CD4-positive, alpha-beta T cell treated with Interleukin-12 subunit alpha and Interleukin-12 subunit beta, for 1 hour (primary cell): ENCODE data around the gene PIK3R6.
"Not testable (repeated sequence)": the region's sequence is repeated elsewhere in the genome, so short reads cannot be mapped to it uniquely, and the experiment has no call there.

ENCODE experiments used
- DNase-seq: peaks from one replicate; pipeline ENCODE4 v3.0.0-alpha.2; 2020

PIK3R6 gene

DNA sequence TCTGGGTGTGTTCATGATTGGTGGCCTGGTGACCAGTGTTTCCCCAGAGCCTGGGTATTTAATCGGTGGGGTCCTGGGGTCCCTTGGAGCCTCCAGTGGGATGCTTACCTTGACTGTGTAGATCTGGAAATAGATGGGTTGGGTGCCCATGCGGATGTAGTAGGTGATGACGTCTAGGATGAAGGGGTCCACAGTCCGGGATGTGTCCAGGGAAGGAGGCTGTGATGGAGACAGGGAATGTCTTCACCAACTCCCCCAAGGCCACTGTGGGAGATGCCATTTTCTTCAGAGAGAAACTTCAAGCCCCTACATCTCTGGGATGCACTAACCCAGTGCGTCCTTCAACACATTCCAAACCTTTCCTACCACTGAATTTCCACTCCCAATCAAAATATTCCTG, 44.2 kb downstream of the PIK3R6 start:
- DNase-seq = no peak

DNA sequence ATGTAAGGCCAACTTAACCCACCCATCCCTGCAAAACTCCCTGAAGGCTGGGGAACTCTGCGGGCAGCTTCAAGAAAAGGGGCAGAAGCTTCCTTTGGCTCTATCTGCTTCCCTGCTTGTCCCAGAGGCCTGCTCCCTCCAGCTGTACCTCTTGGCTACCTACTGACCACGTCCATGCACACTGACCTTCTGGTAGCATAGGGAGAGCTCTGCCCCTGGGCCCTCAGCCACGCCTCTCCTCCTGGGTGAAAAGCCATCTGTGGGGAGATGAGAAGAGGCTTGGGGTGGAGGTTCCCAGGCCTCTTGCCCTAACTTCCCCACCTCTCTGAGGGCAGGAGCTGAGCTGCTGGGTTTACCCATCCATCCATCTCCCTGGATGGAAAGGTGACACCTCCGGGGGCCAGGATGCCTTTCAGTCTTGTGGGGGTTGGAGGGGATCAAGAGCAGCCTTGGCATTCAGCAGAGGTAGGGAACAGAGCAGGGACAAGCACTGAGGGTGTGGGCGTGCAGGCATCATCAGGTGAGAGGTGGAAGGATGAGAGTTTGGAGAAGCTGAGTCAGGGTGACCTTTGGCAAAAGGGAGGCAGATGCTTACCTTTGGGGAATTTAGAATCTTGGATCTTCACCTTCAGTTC, 45.0 kb downstream of the PIK3R6 start:
- no peak for DNase-seq

DNA sequence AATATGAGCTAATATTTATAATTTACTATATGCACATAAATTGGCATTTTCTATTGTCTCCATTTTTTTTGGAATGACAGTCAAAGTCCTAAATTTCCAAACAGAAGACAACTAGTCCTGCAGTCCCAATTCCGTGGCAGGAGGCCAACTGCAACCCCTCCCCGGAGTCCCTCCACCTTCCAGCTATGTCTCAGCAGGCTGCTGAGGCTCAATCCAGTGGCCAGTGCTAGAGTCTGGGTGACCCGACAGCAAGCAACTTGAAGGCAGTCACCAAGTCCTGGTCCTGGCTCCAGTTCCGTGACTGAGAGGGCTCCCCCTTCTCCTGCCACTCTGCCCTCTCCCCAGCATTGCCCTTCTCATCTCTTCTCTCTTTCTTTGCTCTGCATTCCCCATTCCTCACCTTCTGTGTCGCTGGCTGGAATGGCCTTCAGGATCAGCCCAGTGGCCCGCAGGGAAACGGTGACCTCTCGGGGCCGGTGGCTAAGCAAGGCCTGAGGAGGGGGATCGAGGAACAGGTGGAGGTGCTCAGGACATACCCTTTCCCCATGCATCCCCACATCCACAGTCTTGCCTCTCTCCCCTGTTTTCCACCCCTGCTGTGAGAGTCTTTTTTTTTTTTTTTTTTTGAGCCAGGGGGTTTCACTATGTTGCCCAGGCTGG, 45.9 kb downstream of the PIK3R6 start:
- DNase-seq = no peak

DNA sequence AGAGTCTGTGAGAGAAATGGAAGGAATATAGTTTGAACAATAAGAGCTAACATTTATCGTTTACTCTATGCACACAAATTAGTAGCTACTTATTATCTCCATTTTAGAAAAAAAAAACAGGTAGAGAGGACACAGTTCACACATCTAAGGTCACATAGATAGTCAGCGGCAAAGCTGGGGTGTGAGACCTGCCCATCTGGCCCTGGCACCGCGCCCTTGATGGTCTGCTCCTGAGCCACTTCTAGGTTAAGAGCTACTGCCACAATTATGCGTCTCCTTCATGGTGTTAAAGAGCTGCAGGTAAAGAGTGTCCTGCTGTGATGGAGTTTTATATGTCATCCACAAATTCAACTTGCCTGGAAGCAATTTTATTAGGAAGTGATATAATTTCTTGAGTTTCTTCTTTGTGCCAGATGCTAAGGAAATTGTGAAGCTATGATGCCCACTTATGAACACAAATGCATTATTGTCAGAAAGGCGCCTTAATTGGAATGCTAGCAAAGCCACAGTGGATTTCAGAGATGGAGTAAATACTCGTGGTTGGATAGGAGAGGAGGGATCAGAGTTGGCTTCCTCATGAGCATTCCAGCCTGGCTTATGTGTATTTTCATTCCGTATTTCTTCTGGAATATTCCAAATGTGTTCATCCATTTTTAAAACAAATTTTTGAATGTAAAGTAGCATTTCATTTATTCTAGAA, 47.0 kb downstream of the PIK3R6 start:
- no peak for DNase-seq

DNA sequence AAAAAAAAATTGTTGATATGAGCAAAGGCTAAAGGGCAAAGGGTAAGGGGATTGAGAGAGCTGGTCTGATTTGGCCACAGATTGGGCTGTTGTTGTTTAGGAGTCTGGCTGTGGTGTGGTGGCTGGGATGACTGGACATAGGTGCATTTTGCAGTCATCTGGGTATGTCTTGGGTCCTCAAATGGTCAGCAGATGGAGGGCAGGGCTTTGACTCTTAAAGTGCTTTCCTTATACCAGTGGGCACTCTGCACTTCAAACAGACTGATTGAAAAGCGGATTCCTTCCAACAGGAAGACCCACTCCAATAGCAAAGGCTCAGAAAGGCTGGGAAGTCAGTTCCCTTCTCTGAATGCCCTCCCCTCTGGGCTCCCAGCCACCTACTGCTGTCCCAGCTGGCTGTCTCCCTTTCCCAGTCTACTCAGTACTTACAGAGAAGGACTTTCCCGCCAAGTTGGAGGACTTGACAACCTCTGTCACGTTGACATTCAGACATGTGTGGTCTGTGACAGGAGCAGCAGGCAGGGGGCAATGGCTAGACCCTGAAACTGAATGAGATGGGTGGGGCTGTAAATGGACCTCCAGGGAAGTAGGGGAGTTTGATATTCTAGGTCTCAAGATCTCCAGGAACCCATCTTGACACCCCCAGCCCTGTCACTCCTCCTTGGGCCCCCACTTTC, 48.7 kb downstream of the PIK3R6 start:
- no peak for DNase-seq

DNA sequence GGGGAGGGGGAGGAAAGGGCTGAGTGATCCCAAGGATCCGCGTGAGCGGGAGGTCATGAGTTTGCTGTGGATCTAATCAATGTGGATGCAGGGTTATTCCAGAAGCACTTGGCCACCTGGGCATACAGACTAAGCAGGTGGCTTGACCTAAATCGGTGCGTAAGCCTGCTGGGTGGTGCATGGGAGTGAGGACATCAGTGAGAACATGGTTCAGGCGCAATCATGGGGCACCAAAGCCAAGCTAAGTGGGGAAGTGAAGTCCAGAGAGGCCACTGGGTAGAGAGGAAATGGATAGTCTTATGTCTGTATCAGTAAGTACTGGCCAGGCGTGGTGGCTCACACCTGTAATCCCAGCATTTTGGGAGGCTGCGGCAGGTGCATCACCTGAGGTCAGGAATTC, 49.4 kb downstream of the PIK3R6 start:
- no peak for DNase-seq

DNA sequence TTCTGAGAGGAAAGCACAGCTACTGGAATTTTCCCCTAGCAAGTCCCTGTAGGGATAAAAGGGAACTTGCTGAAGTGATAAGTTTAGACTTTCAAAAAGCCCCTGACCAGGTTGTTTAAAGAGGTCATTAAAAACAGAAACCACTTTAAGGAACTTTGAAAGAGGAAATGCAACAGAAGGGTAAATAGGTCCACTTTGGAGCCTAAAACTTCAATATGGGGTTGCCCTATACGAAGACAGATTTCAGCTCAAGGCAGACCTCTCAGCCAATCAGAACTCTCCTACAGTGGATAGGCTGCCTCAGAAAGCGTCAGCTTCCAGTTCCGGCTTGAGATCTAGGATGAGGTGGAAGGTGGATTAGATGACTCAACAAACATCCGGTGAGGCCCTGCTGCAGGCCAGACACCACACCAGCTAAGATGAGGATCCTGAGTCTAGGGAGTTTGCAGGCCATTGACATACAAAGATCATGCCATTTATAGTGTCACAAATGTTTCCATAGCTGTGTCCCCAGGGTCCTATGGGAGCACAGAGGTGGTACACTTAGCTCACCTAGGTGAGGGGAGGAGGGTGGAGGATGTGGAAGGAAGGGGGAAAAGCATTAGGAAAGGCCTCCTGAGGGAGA, 60.4 kb downstream of the PIK3R6 start:
- peak; percentile 33 for DNase-seq

DNA sequence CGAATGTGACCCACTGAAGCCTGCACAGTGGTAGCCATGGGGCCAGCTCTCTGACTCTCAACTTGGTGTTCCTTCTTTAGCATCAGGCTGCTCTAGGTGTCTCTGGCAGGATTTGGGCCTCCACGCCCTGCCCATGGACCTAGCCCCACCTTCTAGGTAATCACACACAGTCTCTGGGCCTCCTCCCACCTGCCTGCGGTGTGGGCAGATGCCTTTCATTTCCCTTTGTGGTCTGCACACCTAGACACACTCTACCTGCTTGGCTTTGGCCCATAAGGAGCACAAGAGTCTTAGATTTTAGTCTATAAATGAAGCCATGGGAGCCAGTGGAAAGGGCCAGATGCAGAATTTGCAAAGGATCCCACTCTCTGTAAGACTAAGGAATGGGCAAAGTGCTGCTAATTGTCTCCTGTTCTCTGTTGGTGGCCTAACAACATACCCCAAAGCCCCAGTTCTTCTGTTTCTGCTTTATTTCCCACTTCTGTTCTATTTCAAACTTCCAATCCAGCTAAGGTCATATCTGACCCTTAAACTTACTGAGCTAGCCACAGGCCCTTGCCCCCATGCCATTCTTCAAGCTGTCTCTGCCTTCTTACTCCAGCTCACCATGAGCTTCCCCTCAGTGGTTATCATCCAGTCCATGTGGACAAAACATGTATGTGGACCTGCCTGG, 61.1 kb downstream of the PIK3R6 start:
- DNase-seq = no peak

DNA sequence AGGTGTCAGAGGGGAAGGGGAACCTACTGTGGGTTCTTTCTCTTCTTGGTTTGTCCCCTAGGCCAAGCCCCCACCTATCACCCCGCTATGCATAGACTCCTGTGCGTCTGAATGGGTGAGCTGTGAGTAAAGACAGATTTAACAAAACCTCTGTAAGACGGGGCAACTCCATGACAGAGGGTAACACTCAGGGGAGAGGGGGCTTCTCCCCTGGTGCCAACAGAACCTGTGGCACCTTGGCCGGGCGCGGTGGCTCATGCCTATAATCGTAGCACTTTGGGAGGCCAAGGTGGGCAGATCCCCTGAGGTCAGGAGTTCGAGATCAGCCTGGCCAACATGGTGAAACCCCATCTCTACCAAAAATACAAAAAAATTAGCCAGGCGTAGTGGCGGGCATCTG, 62.1 kb downstream of the PIK3R6 start:
- DNase-seq = not testable (repeated sequence)

DNA sequence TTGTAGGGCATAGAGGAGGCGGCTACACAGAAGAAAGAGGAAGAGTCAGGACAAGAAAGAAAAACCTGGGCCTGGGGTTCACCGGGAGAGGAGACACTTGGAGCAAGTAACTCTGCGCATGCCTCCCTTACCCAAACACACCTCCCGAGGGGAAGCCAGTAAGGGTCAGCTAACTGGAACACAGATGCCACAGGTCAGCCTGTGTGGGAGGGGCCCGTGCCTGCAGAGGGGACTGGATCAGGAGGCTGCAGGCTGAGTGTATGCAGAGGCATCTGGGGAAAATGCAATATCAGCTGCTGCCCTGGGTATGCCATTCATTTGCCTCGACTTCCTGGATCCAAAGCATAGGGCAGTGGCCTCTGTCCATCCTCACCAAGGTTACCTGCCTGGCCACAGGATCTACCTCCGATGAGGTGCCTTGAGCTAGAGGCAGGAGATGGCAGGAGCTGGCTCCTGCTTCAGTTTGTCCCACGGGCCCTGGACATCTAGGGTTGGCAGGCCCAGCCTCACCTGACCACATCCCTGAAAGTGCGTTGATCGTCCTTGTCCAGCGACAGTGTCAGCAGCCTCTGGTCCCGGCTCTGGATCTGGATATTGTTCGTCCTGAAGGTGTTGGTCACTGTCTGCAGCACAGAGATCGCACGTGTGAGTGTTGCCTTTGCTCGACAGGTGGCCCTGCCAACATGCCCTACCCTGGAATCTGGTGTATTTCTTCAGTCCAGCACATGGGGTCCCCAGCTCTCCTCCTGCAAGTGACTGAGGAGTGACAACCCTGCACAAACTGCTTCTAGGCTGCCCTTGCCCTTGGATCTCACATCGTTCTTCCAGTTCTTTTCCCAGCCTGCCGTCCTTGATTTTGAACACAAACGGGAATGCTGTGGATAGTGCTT, 63.7 kb downstream of the PIK3R6 start:
- no peak for DNase-seq

DNA sequence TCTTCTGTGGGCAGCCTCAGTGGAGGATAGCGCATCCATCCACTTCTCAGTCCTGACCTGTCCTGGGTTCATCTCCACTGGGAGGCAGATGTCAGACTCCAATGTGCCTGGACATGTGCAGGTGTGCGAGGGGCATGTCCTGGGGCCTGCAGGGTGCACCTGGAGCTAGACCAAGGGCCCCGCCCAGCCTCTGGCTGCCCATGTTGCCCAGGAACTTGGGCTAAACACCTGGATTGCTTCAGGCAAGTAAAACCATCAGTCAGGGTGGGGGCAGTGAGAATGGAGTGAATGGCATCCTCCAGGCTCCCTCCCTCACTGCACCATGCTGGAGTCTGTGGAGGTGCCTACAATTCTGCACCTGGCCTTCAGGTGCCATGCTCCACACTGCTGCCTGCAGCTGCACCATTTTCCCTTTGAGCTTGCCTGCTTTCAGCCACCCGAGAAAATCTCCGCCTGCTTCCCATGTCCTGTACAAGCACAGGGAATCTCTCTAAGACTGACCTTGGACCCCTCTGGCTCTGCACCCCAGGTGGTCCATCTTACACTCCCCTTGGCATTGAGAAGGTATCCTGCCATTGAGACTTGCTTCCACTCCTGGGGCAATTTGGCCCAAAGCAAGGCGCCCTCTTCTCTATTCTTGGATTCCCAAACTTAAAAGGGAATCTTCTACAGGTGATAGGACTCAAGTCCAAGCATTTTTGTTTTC, 66.2 kb downstream of the PIK3R6 start:
- DNase-seq = no peak

DNA sequence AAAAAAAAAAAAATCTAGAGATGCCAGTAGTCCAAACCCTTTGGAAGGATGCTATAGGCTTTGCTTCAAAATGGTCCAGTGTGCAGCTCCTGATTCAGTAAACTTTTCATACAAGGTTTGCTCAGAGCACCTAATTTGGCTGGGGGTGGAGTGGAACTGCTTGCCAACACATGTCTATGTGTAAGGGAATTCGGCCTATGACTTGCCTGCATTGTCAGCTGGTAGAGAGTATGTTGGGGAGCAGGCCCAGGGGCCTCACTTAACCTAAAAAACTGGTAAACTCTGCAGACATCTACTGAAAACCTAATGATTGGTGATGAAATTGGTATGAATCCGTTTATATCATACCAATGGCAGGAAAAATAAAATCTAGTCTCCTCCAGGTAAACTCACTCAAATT, 66.8 kb downstream of the PIK3R6 start:
- DNase-seq = no peak

DNA sequence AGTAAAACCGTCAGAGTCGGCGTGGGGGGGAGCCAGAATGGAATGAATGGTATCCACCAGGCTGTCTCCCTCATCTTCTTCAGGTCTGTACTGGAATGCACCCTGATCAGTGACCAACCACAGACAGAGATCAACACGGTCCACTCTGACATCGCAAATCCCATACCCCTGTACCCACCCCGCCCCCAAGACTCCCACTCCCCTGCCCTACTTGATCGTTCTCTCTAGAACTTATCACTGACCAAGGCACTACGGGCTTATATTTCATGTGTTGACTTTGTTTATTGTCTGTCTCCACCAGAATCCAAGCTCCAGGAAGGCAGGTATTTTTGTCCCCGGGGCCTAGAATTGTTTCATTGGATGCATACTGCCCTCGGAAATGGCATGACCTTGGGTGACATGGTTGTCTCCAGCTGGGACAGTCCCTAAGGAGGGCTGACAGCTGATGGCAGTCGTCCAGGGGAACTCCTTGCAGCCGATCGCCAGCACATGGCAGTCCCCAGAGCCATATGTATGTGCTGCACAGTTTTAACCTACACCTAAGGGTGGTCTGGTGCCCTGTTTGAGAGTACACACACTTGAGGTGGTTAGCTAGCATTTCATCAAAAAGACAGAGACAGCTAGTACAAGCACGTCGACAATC, 67.8 kb downstream of the PIK3R6 start:
- DNase-seq = no peak

DNA sequence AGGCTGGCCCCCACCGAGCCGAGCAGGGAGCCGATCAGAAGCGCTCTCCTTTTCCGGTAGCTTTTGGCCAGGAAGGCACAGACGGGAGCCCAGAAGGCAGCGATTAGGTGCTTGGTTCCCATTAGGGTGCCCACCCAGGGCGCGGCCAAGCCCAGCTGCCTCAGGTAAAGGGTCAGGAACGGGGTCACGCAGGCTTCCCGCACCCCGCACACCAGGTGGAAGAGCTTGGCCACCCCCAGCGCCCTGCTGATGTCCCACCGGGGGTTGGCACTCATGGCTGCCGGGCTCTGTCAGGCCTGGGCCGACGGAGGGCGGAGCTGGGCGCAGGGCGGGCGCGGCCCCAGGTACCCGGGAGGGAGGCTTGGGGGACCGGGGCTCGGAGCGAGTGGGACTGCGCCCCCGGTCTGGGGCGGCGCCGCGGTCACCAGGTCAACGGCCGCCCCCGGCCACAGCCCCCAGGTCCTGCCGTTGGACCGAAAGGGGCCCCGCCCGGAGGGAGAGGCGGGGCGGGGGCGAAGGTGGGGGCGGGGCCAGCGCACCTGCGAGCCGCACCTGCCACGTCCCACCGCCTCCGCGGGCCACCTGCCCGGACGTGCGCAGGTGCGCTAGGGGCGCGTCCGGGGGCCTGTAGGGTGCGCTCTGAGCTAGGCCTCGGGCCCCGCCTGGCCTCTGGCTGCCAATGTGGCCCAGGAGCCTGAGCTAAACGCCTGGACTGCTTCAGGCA, 68.5 kb downstream of the PIK3R6 start, which contains the start of gene MFSD6L:
MFSD6L (minus strand) TSS at position 520 of the 724 bp plus-strand sequence; CDS start at position 275, 245 bp downstream.
- DNase-seq = no peak

DNA sequence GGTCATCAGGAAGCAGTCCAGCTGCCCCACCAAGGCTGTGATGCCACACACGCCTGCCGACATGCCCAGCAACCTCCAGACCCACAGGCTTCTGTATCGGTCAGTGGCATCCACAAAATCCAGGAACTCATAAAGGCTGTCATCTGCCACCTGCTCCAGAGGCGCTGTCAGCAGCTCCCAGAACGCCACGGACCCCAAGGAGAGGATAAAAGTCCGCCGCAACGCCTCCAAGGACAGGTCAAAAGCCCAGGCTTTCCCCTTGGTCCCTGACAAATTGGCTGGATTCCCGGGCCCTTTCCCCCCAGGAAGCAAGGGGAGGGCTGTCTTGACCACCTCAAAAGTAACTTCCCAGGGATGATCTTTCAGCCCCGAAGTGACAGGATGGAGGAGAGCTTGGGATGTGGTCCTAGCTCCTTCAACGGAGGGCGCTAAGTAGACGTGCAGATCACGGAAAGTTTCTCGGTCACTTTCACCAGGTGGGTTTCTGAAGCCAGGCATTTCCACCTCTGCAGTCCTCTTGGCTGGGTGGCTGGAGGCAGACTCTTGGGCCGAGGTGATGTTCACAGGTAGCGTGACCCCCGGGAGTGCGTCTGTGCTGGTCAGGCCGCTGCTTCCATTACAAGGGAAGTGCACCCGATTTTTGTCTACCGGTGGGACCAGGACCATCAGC, 69.2 kb downstream of the PIK3R6 start:
- DNase-seq = no peak

DNA sequence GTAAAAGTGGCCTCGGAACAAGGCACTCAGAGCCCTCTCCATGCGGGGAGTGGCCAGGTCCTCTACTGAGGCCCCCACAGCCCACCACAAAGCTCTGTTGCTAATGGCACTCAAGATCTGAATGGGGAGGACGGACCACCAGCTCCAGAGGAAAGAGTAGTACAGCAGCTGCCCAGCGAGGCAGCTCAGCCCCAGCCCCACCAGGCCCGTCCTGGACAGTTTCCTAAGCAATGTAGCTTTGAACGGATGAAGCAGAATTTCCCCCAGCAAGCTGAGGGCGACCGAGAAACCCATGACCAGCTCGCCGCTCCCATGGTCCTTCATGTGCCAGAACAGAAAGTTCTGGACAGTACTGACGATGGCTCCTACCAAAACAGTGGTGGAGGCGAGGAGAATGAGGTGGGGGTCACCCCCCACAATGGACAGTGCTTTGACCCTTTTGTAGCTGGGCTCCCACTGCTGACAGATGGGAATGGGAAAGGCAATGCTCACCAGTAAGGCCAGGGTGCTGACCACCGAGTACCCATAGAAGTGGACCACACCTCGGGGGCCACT, 69.8 kb downstream of the PIK3R6 start:
- no peak for DNase-seq

DNA sequence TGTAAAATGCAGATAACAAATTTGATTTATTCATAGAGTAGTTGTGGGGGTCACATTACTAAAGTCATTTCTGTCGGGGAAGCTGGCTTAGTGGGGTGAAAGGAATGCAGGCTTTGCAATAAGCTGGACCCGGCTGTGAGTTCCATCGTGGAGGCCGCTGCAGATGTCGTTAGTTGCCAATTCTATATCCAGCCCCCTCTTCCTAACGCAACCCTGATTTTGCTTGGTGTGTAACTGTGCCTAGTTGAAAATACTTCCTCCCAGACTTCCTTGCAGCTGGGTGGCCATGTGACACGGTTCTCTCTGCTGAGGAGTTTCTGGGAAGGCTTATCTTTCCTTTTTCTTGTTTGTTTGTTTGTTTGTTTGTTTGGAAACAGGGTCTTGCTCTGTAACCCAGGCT, 72.8 kb downstream of the PIK3R6 start:
- no peak for DNase-seq

DNA sequence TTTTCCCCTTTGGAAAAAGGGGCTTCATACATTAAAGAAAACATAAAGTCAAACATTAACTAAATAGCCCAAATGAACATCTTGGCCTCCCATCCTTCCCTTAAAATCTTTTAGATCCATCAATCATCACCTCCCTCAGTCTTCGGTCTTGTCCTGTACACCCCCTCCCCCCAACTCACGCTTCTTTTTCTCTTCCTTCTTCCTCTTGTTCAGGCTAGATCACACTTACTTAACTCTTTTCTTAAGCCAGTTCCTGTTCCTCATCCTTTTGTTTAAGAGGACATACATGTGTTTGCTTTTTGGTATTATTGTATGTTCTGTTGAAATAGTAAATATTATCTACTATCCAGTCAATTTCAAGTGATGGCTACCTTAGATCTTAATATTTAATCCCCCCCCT, 73.8 kb downstream of the PIK3R6 start:
- no peak for DNase-seq

DNA sequence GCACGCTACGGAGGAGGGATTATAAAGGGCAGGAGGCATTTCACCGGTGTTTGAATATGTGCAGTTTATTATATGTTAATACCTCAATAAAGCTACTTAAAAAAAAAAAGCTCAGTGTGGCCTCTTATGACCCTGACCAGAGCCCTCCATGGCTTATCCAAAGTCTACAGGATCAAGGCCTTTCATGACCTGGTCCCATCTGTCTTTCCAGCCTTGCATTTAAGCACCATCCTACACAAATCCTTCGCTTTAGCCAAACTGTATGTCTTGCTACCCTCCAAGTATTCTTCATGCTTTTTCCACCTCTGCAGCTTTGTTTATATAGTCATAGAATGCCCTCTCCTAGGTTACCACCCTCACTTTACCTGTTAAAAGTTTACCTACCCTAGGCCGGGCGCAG, 74.8 kb downstream of the PIK3R6 start:
- DNase-seq = no peak
